Uterine smooth muscle cell (primary cell): ENCODE measurements around the gene MBTPS1. TPM values are rescaled to one million over a fixed set of nuclear protein-coding genes. Genes with fewer than 3 reads are reported as not detected.

Experiments
- total RNA-seq: library from RNA; depleted of rRNA; stranded (reverse); fragments of >200 nt; gene quantifications from 2 replicates; pipeline ENCODE4 v1.2.3, GENCODE V29; 2014

The MBTPS1 gene
- 85.3 and 125 TPM in 2 replicates for total RNA-seq

DNA sequence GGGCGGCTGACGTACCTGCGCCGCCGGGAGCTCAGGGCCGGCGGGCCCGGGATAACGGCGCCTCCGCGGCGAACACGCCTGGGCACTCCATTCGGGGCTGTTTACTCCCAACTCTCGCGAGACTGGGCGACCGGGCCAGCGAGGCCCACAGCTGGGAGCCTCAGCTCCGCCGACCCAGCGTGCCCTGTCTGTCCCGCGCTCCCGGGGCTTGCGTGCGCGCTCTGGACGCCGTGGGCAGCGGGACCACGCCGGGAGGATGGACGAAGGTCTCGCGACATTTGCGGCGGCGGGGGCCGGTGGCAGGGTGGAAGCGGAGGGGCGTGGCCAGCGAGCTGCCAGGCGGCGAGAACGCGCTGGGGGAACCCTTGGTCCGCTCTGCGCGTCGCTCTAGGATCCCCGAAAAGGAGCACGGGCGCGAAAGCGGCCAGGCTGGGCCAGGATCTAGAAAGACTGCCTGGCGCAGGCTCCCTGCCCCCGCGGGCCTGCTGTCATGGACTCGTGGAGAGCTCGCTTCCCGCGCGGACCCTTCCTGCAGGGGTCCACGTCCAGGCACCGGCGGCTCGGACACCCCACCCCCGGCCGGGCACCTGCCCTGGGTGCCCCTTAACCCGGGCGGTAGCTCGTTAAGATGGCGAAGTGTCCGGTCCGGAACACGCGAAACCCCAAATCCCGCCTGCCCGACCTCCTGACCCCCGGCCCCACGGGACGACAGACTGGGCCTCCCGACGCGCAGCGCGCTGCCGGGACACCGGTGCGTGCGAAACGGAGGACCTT lies at the start of gene MBTPS1:
MBTPS1 (minus strand) TSS at position 223 of the 774 bp plus-strand sequence. CDS start 15,159 bp downstream, outside the sequence.

DNA sequence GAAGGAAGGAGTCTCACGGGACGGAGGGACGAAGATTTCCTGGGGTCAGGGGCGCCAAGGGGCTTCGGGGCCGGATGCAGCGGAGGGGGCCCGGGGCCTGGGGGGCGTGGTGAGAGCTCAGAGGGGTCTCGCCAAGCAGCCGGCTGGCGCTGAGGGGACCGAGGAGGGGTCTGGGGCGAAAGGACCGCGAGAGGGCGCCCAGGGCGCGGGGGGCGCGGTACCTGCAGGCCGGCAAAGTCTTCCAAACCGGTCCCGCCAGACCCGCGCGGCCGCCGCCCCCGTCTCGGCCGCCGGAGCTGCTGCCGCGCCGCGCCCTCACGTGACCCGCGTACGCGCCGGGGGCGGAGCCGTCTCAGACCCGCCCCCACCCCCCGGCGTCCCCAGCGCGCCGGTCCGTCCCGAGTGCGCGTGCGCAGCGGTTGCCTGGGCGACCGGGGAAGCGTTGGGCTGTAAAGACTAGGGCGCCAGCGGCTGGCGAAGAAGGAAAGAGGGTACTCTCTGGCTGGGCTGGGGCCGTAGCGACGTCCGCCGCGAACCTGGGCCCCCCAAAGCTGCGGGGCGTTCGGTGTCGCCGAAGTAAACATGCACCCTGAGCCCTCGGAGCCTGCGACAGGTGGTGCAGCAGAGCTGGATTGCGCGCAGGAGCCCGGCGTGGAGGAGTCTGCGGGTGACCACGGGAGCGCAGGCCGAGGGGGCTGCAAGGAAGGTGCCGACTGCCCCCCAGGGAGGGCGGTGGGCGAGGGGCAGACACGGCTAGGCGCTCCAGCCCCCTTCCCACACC lies 28.3 kb upstream of the MBTPS1 start, which contains the start of the genes DNAAF1 and HSDL1:
DNAAF1 (plus strand) TSS at position 450 of the 781 bp plus-strand sequence; CDS start at position 583, 133 bp downstream.
HSDL1 (minus strand) TSS at position 319 of the 781 bp plus-strand sequence. CDS start 13,856 bp downstream, outside the sequence.

DNA sequence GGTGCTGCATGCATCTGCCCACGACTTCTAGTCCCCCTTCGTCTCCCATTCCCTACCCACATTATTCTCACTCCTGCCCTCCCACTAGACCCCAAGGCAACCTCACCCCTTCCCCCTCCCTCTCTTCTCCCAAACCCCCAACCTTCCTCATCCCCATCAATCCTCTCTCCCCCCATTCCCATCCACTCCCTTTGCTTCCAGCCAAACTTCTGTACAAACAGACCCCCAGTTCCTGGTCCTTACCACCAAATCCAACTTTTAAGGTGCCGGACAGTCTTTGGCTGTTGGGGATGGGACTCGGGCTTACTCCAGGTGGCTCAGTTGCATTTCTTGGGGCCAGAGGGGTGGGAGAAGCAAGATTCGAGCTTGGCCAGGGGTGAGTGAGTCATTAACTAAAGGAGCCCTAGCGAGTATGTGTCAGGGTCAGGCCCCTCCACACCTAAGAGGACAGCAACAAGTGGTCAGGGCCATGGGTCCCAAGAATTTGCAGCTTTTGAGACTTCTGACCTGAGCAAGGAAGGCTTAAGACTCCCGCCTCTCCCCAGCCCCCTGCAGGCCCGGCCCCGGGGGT lies 74.3 kb downstream of the MBTPS1 start, which contains the start of gene SLC38A8:
SLC38A8 (minus strand) TSS at position 488 of the 571 bp plus-strand sequence. CDS start 638 bp downstream, outside the sequence.

Other genes with a start within 250 kb of the MBTPS1 start
- 2.8 and 4.2 TPM in 2 replicates for gene MLYCD, start 217.8 kb downstream of the MBTPS1 start, total RNA-seq
- 3.5 and 4.0 TPM in 2 replicates for gene OSGIN1, start 163.7 kb downstream of the MBTPS1 start, total RNA-seq
- 0.12 and 0.22 TPM in 2 replicates for gene NECAB2, start 148.7 kb downstream of the MBTPS1 start, total RNA-seq
- gene SLC38A8, start 74.1 kb downstream of the MBTPS1 start, total RNA-seq = not detected in 2 replicates
- gene HSDL1, start 28.2 kb upstream of the MBTPS1 start, total RNA-seq = 26.8 and 29.6 TPM in 2 replicates
- not detected in 2 replicates for gene DNAAF1, start 28.4 kb upstream of the MBTPS1 start, total RNA-seq
- 14.1 and 20.7 TPM in 2 replicates for gene TAF1C, start 70.1 kb upstream of the MBTPS1 start, total RNA-seq
- gene ADAD2, start 74.2 kb upstream of the MBTPS1 start, total RNA-seq = not detected in 2 replicates
- not detected in 2 replicates for gene KCNG4, start 123.1 kb upstream of the MBTPS1 start, total RNA-seq
- 0.50 and 0.66 TPM in 2 replicates for gene WFDC1, start 177.9 kb upstream of the MBTPS1 start, total RNA-seq